HG02571 (cell line): ENCODE measurements around the gene ZNF511.

Experiments used
- ATAC-seq: cut with Tn5 transposase; IDR thresholded peaks from one replicate; pipeline ENCODE4 v1.9.1; 2021; ENCODE audit warnings: mild to moderate bottlenecking, moderate library complexity; ENCODE audit not compliant: unreplicated experiment

Gene ZNF511

GRCh38 chr10:133292919-133293809 lies 15.6 kb upstream of the ZNF511 start:
- ATAC-seq = no peak

- no peak for ATAC-seq
Observed at GRCh38 chr10:133293810-133294119, 14.9 kb upstream of the ZNF511 start.

- ATAC-seq = no peak
Observed at GRCh38 chr10:133294189-133294588, 14.5 kb upstream of the ZNF511 start.

GRCh38 chr10:133295426-133296320 lies 13.0 kb upstream of the ZNF511 start:
- no peak for ATAC-seq

DNA sequence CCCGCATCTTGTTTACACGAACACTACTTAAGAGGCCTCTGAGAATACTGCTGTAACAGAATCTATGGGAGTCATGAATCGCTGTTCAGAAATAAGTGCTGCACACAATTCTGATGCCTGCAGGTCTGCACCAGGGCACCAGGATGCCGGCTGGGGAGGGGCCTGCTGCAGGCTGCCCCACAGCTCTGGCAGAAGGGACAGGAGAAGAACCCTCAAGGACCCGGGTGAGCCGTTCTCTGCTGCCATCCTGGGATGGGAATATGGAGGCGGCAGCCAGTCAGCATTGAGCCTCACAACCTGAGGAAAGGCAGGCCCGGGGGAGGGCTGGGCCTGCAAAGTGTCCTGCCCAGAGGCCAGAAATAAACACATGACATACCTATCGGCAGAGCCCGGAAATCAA lies 11.2 kb upstream of the ZNF511 start:
- no peak for ATAC-seq

GRCh38 chr10:133298466-133298865 lies 10.2 kb upstream of the ZNF511 start:
- no peak for ATAC-seq

DNA sequence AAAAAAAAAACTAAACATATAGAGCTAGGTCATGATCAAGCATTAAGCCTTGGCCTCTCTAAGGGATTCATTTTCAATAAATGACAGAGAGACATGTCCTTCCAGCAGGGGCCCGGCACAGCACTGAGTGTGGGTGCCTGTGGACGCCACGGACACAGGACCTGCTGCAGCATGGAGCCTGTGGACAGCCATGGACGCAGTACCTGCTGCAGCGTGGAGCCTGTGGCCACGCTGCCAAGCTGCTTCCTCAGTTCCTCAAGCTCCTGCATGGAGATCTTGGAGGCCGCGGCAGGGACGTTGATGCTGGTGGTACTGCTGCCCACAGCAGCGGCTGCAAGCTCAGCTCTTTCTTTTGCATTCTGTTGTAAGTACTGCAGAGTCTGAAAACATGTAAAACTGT lies 9.5 kb upstream of the ZNF511 start:
- ATAC-seq = no peak

- ATAC-seq = no peak
Observed at GRCh38 chr10:133299738-133300137, 9.0 kb upstream of the ZNF511 start.

DNA sequence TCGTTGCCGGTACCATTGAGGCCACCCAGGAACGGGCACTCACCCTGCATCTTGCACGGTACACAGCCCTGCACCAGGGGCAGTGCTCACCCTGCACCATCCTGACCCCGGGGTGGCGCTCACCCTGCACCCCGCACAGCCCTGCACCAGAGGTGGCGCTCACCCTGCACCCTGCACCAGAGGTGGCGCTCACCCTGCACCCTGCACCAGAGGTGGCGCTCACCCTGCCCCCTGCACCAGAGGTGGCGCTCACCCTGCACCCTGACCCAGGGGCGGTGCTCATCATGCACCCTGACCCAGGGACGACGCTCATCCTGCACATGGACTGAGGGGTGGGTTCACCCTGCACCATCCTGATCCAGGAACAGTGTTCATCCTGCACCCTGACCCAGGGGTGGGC lies 6.5 kb upstream of the ZNF511 start:
- ATAC-seq = no peak

DNA sequence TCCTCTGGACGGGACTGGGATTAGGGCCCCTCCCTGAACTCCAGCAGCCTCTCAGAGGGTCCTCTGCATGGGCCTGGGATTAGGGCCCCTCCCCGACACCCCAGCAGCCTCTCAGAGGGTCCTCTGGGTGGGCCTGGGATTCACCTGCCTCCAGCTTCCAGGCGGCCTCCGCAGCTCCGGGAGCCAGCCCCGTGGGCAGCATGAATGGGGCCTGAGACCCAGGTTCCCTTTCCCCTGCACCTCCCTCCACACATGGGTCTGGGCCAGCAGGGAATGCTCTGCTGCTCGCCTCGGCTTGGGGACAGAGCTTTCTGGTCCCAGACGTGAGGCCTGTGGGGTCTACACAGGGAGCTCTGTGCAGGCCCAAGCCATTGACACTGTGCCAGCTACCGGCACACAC lies 5.5 kb upstream of the ZNF511 start:
- no peak for ATAC-seq

DNA sequence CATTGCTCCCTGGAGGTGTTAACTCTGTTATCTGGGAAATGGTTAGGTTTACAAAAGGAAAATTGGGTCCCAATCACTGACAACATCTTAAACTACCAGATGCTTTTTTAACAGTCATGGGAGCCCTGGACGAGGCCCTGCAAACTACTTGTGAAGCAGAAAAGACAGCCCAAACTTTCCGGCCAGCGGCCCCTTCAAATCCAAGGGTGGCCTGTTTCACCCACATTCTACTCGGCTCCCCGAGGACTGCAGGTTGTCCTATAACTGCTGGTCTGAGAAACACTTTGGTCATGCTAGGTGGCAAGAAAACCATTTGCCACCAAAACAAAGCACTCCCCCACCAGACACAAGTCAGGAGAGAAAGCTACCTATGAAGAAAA lies 2.6 kb upstream of the ZNF511 start:
- ATAC-seq = no peak

GRCh38 chr10:133306941-133307379 lies 1.8 kb upstream of the ZNF511 start:
- no peak for ATAC-seq

- no peak for ATAC-seq
Observed at GRCh38 chr10:133307776-133308420, 816 bp upstream of the ZNF511 start.

DNA sequence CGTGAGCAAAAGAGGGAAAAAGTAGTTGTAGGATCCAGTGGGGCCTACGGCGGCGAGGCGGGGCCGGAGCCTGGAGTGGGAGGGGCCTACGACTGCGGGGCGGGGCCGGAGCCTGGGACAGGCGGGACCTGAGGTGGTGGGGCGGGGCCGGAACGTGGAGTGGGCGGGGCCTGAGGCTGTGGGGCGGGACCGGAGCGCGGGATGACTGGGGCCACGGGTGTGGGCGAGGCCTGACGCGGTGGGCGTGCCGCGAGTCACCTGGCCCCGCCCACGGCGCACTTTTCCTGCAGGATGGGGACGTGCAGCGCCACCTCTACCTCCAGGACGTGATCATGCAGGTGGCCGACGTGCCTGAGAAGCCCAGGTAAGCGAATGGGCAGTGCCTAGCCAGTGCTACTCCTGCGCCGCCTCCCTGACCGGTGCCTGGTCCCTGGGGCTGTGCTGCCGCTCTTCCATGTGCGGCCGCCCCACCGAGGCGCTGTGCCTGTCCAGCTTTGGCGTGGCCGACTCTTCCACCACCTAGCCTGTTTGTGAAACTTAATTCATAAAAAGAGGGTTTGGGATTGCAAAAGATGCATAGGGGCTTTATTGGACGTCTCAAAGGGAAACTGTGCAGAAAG lies 496 bp downstream of the ZNF511 start:
- peak; percentile 65 for ATAC-seq

DNA sequence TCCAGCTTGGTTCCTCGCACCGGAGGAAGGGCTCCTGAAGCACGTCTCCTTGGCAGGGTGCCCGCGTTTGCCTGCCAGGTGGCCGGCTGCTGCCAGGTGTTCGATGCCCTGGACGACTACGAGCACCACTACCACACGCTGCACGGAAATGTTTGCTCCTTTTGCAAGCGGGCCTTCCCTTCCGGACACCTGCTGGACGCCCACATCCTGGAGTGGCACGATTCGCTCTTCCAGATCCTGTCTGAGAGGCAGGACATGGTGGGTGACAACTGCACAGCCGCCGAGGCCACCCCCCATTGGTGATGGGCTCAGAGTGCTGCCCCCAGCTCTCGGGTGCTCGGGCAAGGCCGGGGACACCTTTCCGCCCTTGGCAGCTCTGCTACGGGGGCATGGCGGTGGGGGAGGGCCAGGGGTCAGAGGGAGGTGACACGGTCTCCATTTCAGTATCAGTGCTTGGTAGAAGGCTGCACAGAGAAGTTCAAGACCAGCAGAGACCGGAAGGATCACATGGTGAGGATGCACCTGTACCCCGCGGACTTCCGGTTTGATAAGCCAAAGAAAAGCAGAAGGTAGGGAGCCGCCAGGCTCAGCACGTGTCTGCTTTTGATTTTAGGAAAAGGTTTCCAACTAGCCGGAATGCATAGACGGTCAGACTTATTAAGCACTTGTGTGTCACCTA lies 1.1 kb downstream of the ZNF511 start:
- ATAC-seq = no peak

DNA sequence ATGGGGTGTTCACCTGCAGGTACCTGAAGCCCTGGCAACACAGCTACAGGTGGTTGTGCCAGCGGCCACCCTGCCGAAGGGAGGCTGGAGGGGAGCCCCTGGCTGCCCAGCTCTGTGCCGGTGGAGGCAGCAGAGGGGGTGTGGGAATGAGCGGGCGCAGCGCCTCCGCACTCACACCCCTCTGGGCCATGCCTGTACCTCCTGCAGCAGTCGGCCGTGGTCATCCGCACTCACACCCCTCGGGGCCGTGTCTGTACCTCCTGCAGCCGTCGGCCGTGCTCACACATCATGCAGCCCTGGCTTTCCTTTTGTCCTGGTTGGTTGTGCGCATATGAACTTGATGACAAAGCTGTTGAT lies 1.7 kb downstream of the ZNF511 start:
- no peak for ATAC-seq

DNA sequence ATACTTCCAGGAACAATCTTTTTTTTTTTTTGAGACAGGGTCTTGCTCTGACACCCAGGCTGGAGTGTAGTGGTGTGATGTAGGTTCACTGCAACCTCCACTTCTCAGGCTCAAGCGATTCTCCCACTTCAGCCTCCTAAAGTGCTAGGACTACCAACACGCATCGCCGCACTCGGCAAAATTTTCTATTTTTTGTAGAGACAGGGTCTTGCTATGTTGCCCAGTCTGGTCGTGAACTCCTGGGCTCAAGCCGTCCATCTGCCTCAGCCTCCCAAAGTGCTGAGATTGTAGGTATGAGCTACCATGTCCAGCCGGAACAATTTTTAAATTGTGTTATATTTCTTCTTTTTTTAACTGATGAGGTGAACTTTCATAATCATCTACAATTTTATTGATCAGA lies 2.1 kb downstream of the ZNF511 start:
- no peak for ATAC-seq

DNA sequence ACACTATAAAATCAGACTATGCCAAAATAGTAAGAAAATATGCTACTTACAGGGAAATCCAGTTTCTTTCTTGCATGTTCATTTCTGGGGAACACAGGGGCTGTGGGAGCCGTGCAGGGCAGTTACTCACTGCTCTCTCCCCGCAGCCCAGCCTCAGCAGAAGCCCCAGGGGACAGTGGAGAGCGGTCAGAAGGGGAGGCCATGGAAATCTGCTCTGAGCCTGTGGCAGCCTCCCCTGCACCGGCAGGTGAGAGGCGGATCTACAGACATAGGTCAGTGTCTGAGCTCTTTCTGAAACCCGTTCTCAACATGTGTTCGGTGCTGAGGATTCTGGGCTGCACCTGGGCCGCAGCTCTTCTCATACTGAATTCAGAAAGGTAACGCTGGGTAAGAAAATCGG lies 2.9 kb downstream of the ZNF511 start:
- no peak for ATAC-seq

DNA sequence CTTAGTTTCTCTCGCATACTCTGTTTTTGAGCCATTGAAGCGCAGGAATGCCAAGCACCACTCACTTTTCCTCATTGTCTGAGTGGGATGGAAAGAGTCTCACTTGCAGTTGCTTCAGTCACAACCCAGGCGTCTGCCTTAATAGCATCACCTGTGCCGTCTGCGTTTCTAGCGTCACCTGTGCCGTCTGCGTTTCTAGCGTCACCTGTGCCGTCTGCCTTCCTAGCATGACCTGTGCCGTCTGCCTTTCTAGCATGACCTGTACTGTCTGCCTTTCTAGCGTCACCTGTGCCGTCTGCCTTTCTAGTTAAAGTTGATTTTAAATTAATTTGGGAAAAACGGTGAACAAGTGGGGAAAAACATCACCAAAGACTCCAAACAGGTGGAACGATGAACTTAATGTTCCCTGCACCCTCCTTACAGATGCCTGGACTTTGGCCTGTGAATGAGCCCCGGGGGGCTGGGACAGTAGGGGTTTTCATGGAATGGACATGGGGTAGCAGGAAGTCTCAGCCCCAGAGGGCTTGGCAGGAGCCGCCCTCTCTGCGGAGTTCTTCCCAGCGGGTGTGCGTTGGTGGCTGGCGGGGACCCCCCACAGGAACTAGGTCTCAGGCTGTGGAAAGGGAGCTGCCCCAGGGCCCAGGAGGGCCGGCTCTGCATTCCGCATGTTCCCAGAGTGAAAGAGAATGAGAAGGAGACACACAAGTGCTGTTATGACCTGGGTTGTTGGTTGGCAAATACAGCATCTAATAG lies 3.5 kb downstream of the ZNF511 start:
- no peak for ATAC-seq

GRCh38 chr10:133312769-133313145 lies 4.0 kb downstream of the ZNF511 start:
- ATAC-seq = no peak
